Gastrocnemius medialis (tissue), 4 donors: ENCODE measurements around the gene TSPAN5.

ENCODE experiments used
- CTCF ChIP-seq, 5 experiments: fragments of 450-650 bp in 3 of 5; fragments of 200-600 bp in 2 of 5; sonication (generic) in 2 of 5; IDR thresholded peaks in 4 of 5; conservative IDR thresholded peaks in 1 of 5; 1 replicate in 4 of 5; 2 replicates in 1 of 5; pipeline ENCODE4 v1.5.1; 2016 to 2019; ENCODE audit warnings: antibody characterized with exemption in 5 of 5, mild to moderate bottlenecking in 3 of 5, moderate library complexity in 3 of 5
- POLR2A ChIP-seq, 2 donors: fragments of 450-650 bp; IDR thresholded peaks; one replicate each; pipeline ENCODE4 v1.6.1; 2017; ENCODE audit warnings: antibody characterized with exemption in 2 of 2, mild to moderate bottlenecking in 2 of 2, moderate library complexity in 2 of 2

DNA sequence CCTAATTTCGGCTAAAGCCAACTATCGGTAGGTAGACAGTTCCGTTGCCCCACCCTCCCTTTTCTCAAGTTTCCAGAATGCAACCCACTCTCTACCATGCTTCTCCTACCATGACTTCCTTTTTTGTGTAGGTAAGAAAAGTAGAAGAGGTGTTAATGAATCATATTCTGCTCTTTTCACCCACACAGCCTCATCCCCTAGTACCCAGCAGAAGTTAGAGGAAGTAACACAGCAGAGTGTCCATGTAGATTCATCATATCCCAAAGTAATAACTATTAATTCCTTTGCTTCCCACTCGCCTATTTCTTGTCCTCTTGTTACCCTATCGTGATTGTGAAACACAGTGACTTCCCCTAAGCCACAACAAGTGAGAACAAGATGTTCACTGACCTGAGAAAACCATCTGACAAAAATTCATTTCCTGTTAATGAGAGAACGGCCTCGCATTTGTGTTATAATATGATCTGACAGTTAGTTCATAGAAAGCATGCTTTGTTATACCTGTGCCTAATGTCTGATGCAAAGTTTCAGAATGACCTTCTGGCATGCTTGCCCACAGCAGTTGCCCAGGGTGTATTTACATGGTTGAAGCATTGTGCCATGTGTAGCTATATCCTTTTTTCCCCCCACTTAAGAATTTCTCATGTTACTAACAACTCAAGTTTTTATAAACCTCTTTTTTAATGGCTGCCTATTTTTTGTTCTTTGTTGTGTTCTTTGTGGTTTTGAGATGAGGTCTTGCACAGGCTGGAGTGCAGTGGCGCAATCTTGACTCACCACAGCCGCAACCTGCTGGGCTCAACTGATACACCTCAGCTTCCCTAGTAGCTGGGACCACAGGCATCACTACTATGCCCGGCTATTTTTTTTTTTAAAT is 211.7 kb downstream of the TSPAN5 start:
- TF ChIP-seq POLR2A (IDR thresholded peaks at IDR 0.05) (no peak), CTCF (IDR thresholded peaks at IDR 0.05 in 4 of 5, conservative IDR thresholded peaks at IDR 0.05 in 1 of 5) (no peak)
